B cell (primary cell): Measurements from ENCODE around the gene NETO2.

Experiments used
- CTCF ChIP-seq: fragments of 200-600 bp; IDR thresholded peaks from one replicate; pipeline ENCODE4 v1.8.0; 2022; ENCODE audit warnings: antibody characterized with exemption, mild to moderate bottlenecking
- EZH2 ChIP-seq: IDR thresholded peaks from 2 replicates; pipeline ENCODE4 v1.6.1; 2012; ENCODE audit warnings: borderline replicate concordance, low read depth, mild to moderate bottlenecking, moderate library complexity, low read length; ENCODE audit not compliant: insufficient read depth, poor library complexity, severe bottlenecking

DNA sequence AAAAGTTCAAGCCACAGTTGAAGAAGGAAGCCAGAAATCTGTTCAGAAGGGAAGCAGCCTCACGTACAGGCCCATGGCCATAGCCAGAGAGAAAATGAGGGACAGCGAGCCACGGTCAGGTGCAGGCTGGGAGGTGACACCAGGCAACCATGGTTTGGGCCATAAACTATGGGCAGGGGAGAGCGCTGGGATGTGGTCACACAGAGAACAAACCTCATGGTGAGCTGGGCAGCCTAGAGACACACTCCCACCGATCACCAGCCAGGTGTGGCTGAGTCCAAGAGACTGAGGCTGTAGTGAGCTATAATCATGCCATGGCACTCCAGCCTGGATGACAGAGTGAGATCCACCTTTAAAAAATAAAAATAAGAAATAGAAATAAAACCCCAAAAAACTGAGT, 76.5 kb downstream of the NETO2 start:
- TF ChIP-seq CTCF: no peak
- TF ChIP-seq EZH2: no peak
